NCI-H2107 (cell line): Measurements from ENCODE around the gene SNX33.

Source experiments
- DNase-seq: peaks from one replicate; lab custom pipeline; 2025; lab: John Stamatoyannopoulos, UW

SNX33 gene

GRCh38 chr15:75641179-75641503, 6.6 kb upstream of the SNX33 start:
- no peak for DNase-seq

- no peak for DNase-seq
These were observed 6.1 kb upstream of the SNX33 start for GRCh38 chr15:75641603-75642002.

- no peak for DNase-seq
These were observed 3.3 kb upstream of the SNX33 start for GRCh38 chr15:75644376-75644775.

GRCh38 chr15:75646112-75646943, 1.4 kb upstream of the SNX33 start:
- DNase-seq: no peak

- DNase-seq: no peak
These were observed 758 bp upstream of the SNX33 start for GRCh38 chr15:75646944-75647364.

- no peak for DNase-seq
These were observed 666 bp downstream of the SNX33 start for GRCh38 chr15:75648156-75649000.

- DNase-seq: no peak
These were observed 1.5 kb downstream of the SNX33 start for GRCh38 chr15:75649045-75649761.

- no peak for DNase-seq
These were observed 2.1 kb downstream of the SNX33 start for GRCh38 chr15:75649848-75650247.

- DNase-seq: no peak
These were observed 3.4 kb downstream of the SNX33 start for GRCh38 chr15:75650908-75651809.

GRCh38 chr15:75651810-75652543, 4.3 kb downstream of the SNX33 start:
- DNase-seq: no peak

- DNase-seq: no peak
These were observed 5.7 kb downstream of the SNX33 start for GRCh38 chr15:75653347-75653913.

- no peak for DNase-seq
These were observed 6.6 kb downstream of the SNX33 start for GRCh38 chr15:75654201-75654907.

GRCh38 chr15:75655931-75656330, 8.2 kb downstream of the SNX33 start:
- DNase-seq: no peak

GRCh38 chr15:75656331-75656730, 8.6 kb downstream of the SNX33 start:
- DNase-seq: no peak

GRCh38 chr15:75656813-75657212, 9.1 kb downstream of the SNX33 start:
- DNase-seq: no peak

- no peak for DNase-seq
These were observed 11.5 kb downstream of the SNX33 start for GRCh38 chr15:75659141-75659771.

- no peak for DNase-seq
These were observed 12.4 kb downstream of the SNX33 start for GRCh38 chr15:75659928-75660645.

GRCh38 chr15:75661100-75661755, 13.5 kb downstream of the SNX33 start:
- DNase-seq: no peak
